Stromal cell of bone marrow (primary cell): ENCODE data around the gene ABLIM1.

Source experiments
- DNase-seq: peaks from one replicate; pipeline ENCODE4 v3.0.0-alpha.2; 2012; ENCODE audit warnings: low read depth

Gene ABLIM1

GRCh38 chr10:114408112-114408967, 249.7 kb downstream of the ABLIM1 start:
- DNase-seq: no peak

GRCh38 chr10:114406455-114406854, 251.6 kb downstream of the ABLIM1 start:
- DNase-seq: no peak

DNA sequence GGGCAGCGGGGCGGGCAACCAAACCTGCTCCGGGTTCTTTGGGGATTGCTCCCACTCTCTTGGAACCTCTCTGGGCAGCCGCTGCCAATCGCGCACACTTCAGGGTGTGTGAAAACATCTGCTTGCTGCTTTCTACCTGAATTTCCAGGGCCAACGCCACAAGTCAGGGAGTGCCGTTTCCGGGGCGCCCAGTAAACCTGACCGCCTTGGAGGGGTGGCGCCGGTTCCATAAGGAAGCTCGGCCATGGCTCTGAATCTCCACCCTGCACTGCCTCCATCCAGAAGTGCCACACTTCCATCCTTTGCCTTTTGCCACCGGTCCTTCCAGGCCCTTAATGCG, 253.1 kb downstream of the ABLIM1 start:
- no peak for DNase-seq

DNA sequence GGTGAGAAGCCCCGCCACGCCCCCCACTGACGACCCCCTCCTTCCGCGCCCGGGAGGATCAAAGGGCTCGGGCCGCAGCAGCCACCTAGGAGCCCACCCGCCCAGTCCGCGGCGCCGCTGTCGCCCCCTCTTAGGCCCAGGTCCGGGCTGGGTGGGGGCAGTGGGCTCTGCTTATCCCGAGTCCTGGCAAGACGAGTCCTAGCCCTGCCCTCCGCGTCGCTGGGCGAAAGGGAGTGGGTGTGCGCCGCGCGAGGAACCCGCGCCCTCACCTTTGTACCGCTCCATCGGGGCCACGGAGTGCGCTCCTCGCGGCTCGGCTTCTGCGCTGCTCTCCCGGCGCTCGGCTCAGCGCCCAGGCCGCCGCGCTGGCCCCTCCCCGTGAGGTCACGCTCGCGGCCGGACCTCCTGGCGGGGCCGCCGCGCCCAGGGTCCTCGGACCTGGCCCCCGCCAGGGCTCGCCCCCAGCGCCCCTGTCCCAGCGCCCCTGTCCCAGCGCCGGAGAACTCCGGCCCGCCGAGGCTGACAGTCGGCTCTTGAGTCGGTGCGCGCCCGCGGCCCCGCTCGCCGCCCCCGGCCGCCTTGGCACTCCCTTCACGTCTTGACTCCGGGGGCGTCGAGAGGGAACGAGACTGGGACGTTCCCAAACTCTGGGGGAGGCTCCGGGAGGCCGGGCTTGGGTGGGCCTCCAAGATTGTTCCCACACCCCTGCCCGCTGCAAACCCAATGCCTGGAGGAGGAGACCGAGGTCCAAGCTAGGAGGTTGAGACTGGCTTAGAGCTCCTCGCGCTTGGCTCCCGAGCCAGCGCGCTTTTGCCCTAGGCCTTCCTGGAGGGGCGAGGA, 253.7 kb downstream of the ABLIM1 start, which contains the start of gene AFAP1L2:
Gene AFAP1L2 (minus strand): TSS at position 332 of the 840 bp plus-strand sequence. CDS start 47 bp downstream, at position 285.
- no peak for DNase-seq

- no peak for DNase-seq
Measured at GRCh38 chr10:114403541-114404161, 254.4 kb downstream of the ABLIM1 start.

DNA sequence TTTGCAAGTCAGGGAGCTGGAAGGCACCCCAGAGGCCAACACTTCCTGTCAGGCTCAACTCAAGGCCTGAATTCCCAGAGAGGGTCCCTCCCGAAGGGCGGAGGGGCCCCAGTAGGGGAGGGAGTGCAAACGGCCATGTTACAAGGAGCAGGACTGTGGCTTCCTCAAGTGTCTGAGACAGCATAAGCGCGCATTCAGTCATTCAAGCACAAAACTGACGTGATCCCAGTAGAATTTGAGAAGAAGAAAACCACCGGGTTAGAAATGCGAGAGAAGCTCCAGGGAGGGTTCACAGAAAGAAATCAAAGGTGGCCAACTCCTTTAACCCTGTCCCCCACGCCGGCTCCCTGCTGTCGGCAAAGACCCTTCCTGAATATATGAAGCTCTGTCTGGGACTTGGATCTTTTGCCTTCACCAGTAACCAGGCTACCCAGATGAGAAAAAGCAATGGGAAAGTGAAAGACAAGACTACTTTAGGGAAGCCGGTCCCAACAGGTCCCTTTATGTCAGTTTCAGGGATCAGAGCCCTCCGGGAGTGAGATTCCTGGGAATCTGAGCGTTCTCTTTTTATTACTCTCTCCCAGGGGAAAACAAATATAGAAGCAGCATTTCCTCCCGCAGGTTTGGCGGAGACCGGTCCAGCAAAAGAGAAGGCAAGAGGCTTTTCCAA, 255.1 kb downstream of the ABLIM1 start:
- DNase-seq: no peak

DNA sequence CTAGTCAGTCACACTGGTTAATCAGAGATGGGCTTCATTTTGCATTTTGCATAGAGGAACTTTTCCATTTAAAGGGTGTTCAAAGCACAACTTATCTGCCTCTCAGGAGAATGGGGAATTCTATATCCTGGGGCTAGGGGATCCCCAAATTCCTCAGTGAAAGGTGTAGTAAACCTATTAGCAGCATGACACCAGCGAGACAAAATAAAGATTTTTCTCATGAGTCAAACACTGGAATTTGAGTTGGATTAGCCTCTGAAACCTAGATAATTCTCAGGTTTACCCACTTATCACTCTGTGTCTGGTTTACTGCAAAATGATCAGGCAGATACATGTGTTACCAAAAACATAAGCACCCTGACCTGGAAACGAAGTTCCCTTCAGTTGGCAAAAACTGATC, 255.8 kb downstream of the ABLIM1 start:
- DNase-seq: no peak

GRCh38 chr10:114401195-114401791, 256.8 kb downstream of the ABLIM1 start:
- DNase-seq: no peak

DNA sequence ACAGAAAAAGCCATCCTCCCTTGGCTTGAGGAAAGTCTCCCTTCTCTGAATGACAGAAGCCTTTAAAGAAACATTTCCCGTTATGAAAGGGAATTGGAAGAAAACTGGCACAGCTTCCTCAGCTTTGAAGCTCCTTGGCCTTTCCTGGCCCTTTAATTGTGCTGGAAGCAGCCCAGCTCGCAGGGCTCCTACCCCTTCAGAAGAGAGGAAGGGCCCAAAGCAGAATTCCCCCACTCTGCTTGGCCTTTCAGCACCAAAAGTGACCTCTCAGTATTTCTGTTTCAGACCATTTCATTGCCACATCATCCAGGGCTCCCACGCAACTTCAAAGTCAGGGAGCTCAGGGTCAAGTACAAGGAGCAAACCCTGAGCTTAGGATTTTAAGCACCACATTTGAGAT, 258.0 kb downstream of the ABLIM1 start:
- no peak for DNase-seq

DNA sequence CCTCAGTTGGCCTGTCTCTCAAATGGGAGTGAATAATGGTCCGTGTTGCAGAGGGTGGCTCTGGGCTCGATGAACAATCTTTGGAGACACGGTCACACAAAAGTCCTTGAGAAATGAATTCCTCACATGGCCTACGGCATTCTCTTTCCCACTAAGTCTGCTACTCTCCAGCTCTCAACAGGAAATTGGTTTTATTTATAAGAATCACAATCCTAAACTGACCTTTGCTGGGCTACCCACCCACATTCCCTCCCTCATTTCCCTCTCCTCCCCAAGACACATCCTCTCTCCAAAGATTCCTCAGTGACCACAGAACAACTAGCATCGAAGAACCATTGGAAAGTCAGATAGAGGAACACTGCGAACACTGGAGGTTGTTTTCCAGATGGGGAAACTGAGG, 258.5 kb downstream of the ABLIM1 start:
- no peak for DNase-seq

DNA sequence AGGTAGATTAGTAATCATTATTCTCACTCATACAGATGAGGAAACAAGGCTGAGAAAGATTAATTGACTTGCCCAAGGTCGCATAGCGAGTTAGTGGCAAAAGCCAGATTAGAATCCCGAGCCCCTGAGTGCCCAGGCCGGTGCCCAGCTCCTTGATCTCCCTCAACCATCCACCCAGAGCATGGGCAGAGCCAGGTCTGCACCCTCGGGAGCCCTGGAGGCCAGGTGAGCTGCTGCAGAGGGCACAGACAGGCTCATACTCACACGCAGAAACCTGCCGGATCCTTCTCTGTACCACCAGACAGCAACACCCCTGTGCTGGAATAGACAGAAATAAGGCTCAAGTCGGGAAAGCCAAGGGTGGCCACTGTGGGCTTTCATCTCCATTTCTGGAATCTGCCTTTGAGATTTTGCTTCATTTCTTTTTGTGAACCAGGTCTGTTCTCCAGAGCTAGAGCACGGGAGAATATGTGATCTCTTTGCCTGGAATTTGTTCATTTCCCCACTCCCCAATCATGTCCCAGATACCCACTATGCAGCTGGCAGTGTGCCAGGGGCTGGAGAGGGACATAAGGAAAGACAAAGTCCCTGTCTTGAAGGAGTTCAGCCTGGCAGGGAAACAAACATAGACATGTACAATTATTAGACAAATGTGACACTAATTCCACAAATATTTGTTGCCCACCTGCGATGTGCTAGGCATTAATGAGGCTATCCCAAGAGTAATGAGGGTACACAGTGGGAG, 259.3 kb downstream of the ABLIM1 start:
- DNase-seq: no peak

DNA sequence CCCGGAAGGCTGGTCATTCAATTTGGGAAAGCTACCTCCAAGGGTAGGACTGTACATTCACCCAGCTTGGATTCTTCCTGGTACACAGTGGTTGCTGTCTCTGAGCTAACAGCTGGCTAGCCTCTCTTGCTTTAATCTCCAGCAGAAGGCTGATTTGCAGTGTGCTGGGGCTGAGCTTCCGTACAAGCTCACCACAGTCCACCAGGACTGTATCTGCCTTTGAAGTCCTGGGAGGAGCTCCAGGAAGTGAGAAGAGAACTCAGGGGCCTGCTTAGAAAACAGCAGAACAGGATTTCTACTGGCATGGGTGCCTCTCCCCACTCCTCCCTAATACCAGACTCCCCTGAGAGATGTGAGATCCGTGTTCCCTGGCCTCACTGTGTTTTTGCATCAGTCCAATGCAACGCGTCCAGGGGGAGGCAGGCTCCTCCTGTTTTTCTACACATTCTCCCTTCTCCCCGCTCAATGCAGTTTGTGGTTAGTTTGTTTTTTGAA, 260.4 kb downstream of the ABLIM1 start:
- no peak for DNase-seq

DNA sequence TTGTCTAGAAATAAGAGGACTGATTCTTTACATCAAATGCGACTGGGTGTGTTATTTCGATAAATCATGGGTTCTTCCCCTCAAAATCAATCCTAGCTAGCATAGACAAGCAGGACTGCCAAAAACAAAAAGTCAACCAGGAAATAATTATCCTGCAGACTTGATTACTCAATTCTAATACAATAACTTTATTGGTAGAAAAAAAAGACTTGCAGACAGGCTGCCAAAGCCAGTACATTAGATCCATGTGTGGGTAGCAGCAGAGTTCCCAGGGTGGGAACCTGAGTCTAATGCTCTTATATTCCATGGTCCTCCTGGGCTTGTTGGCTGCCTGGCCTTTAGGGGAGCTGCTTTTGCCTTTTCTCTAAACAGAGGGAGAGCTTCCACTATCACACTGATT, 261.6 kb downstream of the ABLIM1 start:
- DNase-seq: no peak

DNA sequence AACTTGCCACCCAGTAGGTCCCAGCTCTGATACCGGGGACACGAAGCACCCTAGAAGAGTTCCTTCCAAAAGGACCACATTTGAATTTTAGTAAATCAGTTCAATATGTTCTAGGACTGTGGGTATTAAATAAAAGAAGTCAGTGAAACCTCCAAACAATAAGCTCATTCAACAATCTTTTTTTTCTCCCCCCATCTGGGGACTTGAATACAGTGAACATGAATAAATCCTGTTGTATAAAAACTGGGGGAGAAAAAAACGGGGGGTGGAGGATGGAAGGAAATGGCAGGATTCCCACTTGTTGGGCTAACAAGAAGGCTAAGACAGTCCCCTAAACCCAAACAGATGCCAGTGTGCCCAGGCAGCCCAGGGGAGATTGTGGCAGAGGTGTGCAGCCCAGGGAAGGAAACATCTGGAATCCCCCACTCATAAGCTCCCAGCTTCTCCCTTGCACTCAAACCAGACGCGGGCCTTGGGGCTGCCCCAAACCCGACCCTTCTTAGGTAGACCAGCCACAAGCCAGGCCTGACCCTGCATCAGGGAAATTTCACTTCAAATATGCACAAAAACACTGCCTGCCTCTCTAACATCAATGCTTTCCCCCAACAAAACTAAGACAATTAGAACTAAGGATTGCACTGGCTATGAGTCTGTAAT, 262.6 kb downstream of the ABLIM1 start:
- DNase-seq: no peak

- DNase-seq: no peak
Measured at GRCh38 chr10:114394531-114394930, 263.5 kb downstream of the ABLIM1 start.

- no peak for DNase-seq
Measured at GRCh38 chr10:114393886-114394285, 264.2 kb downstream of the ABLIM1 start.

DNA sequence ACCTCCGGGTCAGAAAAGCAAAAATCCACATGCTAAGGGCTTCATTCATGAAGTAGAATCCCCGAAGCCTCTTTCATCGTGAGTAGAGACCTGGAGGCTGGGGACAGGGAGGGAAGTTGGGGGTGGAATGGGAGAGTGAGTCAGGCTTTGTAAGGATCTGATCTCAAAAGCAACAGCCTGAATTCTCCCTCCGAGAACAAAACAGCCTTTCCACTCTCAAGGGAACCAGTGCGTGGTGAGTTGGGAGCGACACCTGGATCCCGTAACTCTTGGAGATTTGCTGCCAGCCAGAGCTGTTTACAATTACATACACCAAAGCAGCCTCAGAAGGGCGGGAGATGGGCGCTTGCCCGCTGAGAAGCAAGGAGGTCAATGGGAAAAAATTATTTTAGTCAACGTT, 264.6 kb downstream of the ABLIM1 start:
- no peak for DNase-seq

- DNase-seq: no peak
Measured at GRCh38 chr10:114392112-114392835, 265.8 kb downstream of the ABLIM1 start.

GRCh38 chr10:114391599-114391998, 266.5 kb downstream of the ABLIM1 start:
- no peak for DNase-seq

DNA sequence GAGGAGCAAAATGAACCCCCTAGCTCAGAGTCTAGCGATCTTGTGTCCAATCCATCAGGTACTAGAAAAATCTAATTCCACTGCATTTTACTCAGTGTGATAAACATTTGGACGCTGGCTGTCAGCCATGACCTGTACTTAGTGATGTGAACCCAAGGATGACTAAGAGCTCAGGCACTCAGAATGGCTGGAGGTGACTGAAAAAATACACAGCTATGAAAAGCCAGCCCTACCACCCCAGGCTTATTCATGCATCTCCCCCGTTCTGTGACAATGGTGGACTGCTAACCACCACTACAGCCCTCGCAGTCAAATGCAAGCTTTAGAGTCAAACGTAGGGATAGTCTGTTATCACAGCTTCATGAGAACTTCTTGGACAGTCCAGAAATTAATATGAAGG, 268.6 kb downstream of the ABLIM1 start:
- no peak for DNase-seq
